ENCODE measurements around the gene CALHM5. TPM values are rescaled to one million over a fixed set of nuclear protein-coding genes. Genes with fewer than 3 reads are reported as not detected.
A peak's percentile ranks its signal among the peaks of the same experiment; 100 is the strongest.

CALHM5 gene
- total RNA-seq = 1 to 10 TPM; 1.8 to 2.9 (median 2.4) TPM

- peak within 1 kb of the TSS; percentile 79 to 84 for H3K27ac ChIP-seq
- no peaks in the 10 kb centered on the region for H3K9me3 ChIP-seq
- DNase-seq = peak; percentile 43 to 59
- intact Hi-C loops (cut with DNase I; ENCODE audit: low total_unique reads) = no loop called here
- no peaks in the 10 kb centered on the region for H3K27me3 ChIP-seq
- H3K36me3 ChIP-seq = no peaks in the 10 kb centered on the region
- H3K4me1 ChIP-seq = no peaks in the 10 kb centered on the region
- peak within 1 kb of the TSS; percentile 10 to 20 for H3K4me3 ChIP-seq
- TF ChIP-seq CTCF (IDR thresholded peaks at IDR 0.05) (peak; percentile 49 to 75 (median 66)), POLR2A (IDR thresholded peaks at IDR 0.05) (peak; percentile 39 to 44)
Observed at GRCh38 chr6:116511424-116512110, at the start of gene CALHM5. CALHM5 (plus strand) TSS chr6:116511639; CDS start chr6:116511697, 58 bp downstream.

- H3K4me1 ChIP-seq = no peaks in the 10 kb centered on the region
- H3K9me3 ChIP-seq = no peaks in the 10 kb centered on the region
- TF ChIP-seq POLR2A (IDR thresholded peaks at IDR 0.05) (no peak), CTCF (IDR thresholded peaks at IDR 0.05) (no peak)
- no peak overlapping the region for H3K27ac ChIP-seq
- H3K36me3 ChIP-seq = no peaks in the 10 kb centered on the region
- intact Hi-C loops (cut with DNase I; ENCODE audit: low total_unique reads) = no loop called here
- DNase-seq = peak in 1 of 2 donors; percentile 22
- peak overlapping the region in 1 of 2 donors; percentile 37 for H3K4me3 ChIP-seq
- H3K27me3 ChIP-seq = peaks cover 0 to 16% of the 10 kb centered on the region in 2 donors
Observed at GRCh38 chr6:116461932-116462885, 49.2 kb upstream of the CALHM5 start.

- Histone ChIP-seq H3K36me3 (no peaks in the 10 kb centered on the region), H3K4me3 (no peak overlapping the region), H3K9me3 (no peaks in the 10 kb centered on the region), H3K27me3 (peaks cover 0 to 16% of the 10 kb centered on the region in 2 donors), H3K4me1 (no peaks in the 10 kb centered on the region), H3K27ac (no peak overlapping the region)
- TF ChIP-seq POLR2A (IDR thresholded peaks at IDR 0.05) (no peak), CTCF (IDR thresholded peaks at IDR 0.05) (no peak)
- intact Hi-C loops (cut with DNase I; ENCODE audit: low total_unique reads) = no loop called here
- DNase-seq = no peak
Observed at GRCh38 chr6:116463301-116463700, 48.1 kb upstream of the CALHM5 start.

GRCh38 chr6:116465246-116465645 is 46.2 kb upstream of the CALHM5 start:
- Histone ChIP-seq H3K27me3 (peaks cover 0 to 16% of the 10 kb centered on the region in 2 donors), H3K27ac (no peak overlapping the region), H3K4me3 (no peak overlapping the region), H3K36me3 (no peaks in the 10 kb centered on the region), H3K9me3 (no peaks in the 10 kb centered on the region), H3K4me1 (no peaks in the 10 kb centered on the region)
- intact Hi-C loops (cut with DNase I; ENCODE audit: low total_unique reads) = no loop called here
- no peak for TF ChIP-seq POLR2A (IDR thresholded peaks at IDR 0.05)
- no peak for DNase-seq

- H3K4me1 ChIP-seq = no peaks in the 10 kb centered on the region
- no peaks in the 10 kb centered on the region for H3K36me3 ChIP-seq
- no peak for DNase-seq
- H3K27me3 ChIP-seq = peaks cover 0 to 16% of the 10 kb centered on the region in 2 donors
- no peaks in the 10 kb centered on the region for H3K9me3 ChIP-seq
- TF ChIP-seq CTCF (IDR thresholded peaks at IDR 0.05) (no peak), POLR2A (IDR thresholded peaks at IDR 0.05) (no peak)
- intact Hi-C loops (cut with DNase I; ENCODE audit: low total_unique reads) = no loop called here
- H3K4me3 ChIP-seq = no peak overlapping the region
- no peak overlapping the region for H3K27ac ChIP-seq
Observed at GRCh38 chr6:116467096-116467495, 44.3 kb upstream of the CALHM5 start.
